AG10803 (cell line): ENCODE results near the gene SETD3.
A peak's percentile ranks its signal among the peaks of the same experiment; 100 is the strongest.

Experiments
- DNase-seq: peaks from one replicate; pipeline ENCODE4 v3.0.0; 2010; ENCODE audit warnings: low read depth
- H3K4me3 ChIP-seq: 2 replicates; pipeline ENCODE4 v1.5.1; 2011; ENCODE audit warnings: mild to moderate bottlenecking, low read length, control low read depth
- TF ChIP-seq, protein P1 (sequence below): conservative IDR thresholded peaks from 2 replicates; pipeline ENCODE4 v1.5.1; 2011; ENCODE audit warnings: mild to moderate bottlenecking, low read length, control low read depth, inconsistent platforms

Gene SETD3

DNA sequence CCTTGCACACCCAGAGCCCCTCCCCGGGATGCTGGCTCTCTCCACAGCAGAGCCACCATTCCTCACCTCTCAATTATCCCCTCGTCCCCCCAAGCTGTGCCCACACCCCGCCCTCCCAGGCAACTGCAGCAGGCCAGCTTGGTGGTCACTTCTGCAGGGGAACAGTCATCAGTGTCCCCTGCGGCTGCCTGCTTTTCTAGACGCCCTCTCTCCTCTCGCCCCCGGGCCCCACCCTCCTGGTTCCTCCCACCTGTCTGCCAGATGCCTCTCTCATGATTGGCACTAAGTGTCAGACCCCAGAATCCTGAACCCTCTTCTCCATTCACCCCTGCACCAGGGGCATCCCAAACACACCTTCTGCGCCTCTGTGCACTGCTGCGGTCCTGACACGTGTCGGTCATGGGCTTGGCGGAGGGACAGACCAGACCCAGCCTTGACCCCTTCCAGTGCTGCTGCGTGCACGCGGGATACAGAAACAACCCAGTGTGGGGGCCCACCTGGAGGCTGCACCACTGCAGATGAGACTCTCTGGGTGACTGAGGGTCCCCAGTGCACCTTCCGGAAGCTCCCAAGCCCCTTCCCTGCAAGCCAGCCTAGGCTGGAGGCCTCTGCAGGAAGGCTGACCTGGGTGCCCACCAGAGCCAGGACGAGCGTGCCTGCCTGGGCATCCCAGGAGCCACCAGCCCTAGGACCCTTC is 99.5 kb downstream of the SETD3 start:
- no peak for DNase-seq
- TF ChIP-seq, protein P1, sequence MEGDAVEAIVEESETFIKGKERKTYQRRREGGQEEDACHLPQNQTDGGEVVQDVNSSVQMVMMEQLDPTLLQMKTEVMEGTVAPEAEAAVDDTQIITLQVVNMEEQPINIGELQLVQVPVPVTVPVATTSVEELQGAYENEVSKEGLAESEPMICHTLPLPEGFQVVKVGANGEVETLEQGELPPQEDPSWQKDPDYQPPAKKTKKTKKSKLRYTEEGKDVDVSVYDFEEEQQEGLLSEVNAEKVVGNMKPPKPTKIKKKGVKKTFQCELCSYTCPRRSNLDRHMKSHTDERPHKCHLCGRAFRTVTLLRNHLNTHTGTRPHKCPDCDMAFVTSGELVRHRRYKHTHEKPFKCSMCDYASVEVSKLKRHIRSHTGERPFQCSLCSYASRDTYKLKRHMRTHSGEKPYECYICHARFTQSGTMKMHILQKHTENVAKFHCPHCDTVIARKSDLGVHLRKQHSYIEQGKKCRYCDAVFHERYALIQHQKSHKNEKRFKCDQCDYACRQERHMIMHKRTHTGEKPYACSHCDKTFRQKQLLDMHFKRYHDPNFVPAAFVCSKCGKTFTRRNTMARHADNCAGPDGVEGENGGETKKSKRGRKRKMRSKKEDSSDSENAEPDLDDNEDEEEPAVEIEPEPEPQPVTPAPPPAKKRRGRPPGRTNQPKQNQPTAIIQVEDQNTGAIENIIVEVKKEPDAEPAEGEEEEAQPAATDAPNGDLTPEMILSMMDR: no peak
- no peak overlapping the region for H3K4me3 ChIP-seq

- no peak for DNase-seq
- H3K4me3 ChIP-seq: no peak overlapping the region
- TF ChIP-seq, protein P1: no peak
Measured at GRCh38 chr14:99380402-99380801, 100.3 kb downstream of the SETD3 start.

DNA sequence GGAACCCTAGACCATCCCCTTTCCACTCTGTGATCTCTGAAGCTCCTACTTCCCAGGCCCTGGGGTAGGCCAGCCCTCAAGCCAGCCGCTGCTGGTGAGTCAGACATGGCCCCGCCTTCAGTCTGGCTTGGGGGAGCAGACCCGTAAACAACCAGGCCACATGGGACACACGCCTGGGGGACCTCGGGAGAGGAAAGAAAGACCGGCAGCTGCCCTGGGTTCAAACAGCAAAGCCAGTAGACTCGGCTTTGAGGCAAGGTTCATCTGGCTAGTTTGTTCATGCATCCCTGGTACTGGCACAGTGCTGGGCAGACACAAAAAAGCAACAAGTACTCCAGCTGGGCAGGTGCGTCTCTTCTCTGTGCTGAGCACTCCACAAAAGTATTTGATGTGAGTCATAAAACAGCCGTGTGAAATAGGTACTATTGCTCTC is 101.9 kb downstream of the SETD3 start:
- H3K4me3 ChIP-seq: no peak overlapping the region
- TF ChIP-seq, protein P1: no peak
- DNase-seq: peak; percentile 21

DNA sequence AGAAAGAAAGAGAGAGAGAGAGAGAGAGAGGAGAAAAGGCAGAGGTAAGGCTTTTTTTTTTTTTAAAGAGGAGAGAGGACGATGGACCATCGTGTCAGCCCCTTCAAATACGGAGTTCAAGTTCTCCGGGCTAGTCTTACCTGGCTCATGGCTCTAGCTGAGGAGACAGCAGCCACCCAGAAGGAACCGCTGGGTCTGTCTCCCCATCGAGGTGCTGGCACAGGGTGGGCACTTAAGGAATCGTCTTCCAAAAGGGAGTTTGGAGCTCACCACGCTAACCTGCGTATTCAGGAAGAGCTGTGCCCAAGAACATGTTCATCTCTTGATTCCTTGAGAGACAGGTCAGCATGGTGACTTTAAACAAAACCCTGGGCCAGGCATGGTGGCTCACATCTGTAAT is 102.7 kb downstream of the SETD3 start:
- no peak overlapping the region for H3K4me3 ChIP-seq
- TF ChIP-seq, protein P1: no peak

DNA sequence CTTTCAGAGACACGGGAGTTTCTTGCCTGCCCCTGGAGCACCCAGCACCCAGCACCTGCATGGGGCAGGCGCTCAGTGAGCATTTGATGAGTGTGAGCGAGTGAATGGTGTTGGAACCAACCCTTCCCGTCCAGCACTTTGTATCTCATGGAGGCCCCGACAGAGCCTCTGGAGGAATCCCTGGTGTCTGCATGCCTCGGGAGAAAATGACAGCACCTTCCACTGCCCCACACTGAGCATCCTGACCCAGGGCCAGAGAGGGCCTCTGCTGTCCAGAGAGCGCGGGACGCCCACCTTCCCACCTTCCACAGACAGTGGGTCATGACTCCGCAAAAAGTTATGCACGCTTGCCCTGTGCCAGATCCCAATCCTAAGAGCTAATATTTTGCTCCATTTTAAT is 105.7 kb downstream of the SETD3 start:
- TF ChIP-seq, protein P1: no peak
- no peak for DNase-seq
- no peak overlapping the region for H3K4me3 ChIP-seq

More for the DNA sequence above, 102.7 kb downstream of the SETD3 start:
- DNase-seq: no peak

DNA sequence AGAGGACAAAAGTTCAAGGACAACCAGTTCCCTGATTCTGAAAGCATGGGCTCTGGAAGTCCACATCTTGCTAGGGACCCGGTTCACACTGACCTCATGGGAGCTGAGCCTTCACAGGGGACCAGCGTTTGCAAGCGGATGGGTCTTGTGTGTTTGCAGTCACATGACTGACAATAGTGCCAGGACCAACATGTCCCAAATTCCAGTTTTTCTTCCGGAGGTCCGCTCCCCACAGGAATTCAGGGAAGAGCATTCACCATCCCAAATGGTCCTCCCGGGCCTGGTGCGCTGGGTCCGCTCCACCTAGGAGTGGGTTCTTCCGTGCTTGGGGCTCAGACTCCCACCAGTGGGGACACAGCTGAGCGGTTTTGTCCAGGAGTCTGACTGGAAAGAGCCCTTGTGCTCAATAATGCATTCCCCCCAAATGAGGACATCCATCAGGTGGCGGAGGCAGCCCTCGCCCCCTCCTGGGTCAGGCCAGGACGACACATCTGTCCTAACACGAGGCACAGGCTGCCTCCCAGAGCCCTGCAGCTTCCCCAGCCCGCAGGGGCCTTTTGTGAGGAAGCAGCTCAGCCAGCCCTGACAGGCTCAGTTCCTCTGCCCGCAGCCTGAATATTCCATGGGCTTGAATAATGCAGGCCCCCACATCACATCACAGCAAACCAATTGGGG is 116.9 kb downstream of the SETD3 start:
- no peak for DNase-seq
- H3K4me3 ChIP-seq: no peak overlapping the region
- TF ChIP-seq, protein P1: no peak

- TF ChIP-seq, protein P1: no peak
- H3K4me3 ChIP-seq: no peak overlapping the region
- DNase-seq: no peak
Measured at GRCh38 chr14:99363051-99363450, 117.6 kb downstream of the SETD3 start.
